Measurements from ENCODE around the gene SBNO2. TPM values are rescaled to one million over a fixed set of nuclear protein-coding genes. Genes with fewer than 3 reads are reported as not detected.

The SBNO2 gene
- total and polyA plus RNA-seq, 2 donors (not counting 3 experiments of a cell fraction or from before 2014, with no cell fraction given) = 31.4 to 65.7 TPM

DNA sequence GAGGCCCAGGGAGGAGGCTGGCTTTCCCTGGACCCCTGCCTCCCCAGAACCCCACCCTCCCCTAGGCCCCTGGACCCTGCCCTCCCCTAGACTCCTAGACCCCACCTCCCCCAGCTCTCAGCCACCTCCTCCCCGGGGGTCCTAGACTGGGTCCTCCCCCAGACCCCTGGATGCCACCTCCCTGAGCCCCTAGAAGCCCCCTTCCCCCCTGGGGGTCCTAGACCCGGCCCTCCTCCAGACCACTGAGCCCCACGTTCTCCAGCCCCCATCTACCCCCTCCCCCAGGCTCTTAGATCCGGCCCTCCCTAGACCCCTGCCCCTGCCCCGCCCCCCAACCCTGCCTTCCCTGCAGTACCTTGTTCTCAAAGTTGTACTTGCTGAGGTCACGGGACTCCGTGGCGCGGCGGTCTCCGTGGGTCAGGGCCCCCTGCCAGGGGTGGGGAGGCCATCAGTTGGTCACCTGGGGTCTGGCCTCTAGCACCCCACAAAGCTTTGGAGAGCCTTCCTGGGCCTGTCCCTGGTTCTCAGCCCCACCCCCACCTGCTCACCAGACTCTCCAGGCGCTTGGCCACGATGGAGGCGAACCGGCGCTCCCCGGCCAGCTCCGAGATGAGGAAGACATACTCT, 62.3 kb downstream of the SBNO2 start:
- no peak for FAIRE-seq
- Histone ChIP-seq H2AFZ (ENCODE audit: low read depth, low read length) (no peak overlapping the region), H3K79me2 (ENCODE audit: control insufficient read depth, insufficient read depth, low read length) (peaks cover under 1% of the 10 kb centered on the region), H3K4me1 (ENCODE audit: control insufficient read depth, extremely low read depth, insufficient read depth, low read length) (peaks cover 5% of the 10 kb centered on the region), H3K27me3 (ENCODE audit: control insufficient read depth in 2 of 2, insufficient read depth in 2 of 2, low read length in 2 of 2) (no peaks in the 10 kb centered on the region), H3K36me3 (ENCODE audit: control insufficient read depth in 2 of 2, extremely low read depth in 1 of 2, insufficient read depth in 2 of 2, low read length in 2 of 2) (peaks cover 9 to 39% of the 10 kb centered on the region in 2 experiments), H3K4me3 (replicated peaks in 1 of 3; ENCODE audit: insufficient read depth in 1 of 3, low read depth in 1 of 3, low read length in 3 of 3) (no peak overlapping the region), H3K27ac (ENCODE audit: insufficient read depth, low read depth, low read length) (no peak overlapping the region), H3K9me3 (replicated peaks; ENCODE audit: control insufficient read depth, insufficient read depth, low read length) (no peaks in the 10 kb centered on the region), H4K20me1 (replicated peaks; ENCODE audit: control insufficient read depth, extremely low read depth, insufficient read depth, low read length) (no peaks in the 10 kb centered on the region), H3K9ac (replicated peaks; ENCODE audit: extremely low read depth, insufficient read depth, low read length) (no peak overlapping the region), H3K9me1 (replicated peaks; ENCODE audit: control insufficient read depth, extremely low read depth, insufficient read depth, low read length) (no peaks in the 10 kb centered on the region), H3K4me2 (ENCODE audit: insufficient read depth, low read length) (no peak overlapping the region)
- dilution Hi-C loops (cut with MboI; ENCODE audit: extremely low pct_ligation_motif_present, low sequenced_read_pairs) = no loop called here
- ChIA-PET CTCF (interaction anchor here (4.4 kb wide), 1 partner anchor 82 kb away, joined by 80 read pairs; no protein-coding TSS in a partner anchor), POLR2A (interaction anchor here (0.6 kb wide), 1 partner anchor 83 kb away, joined by 3 read pairs; no protein-coding TSS in a partner anchor)
- BruUV-seq (replicated peaks) = no TSS peak
- intact Hi-C loops (cut with micrococcal nuclease) = loop anchor here (2.0 to 5.0 kb wide), 2 partner anchors 81 to 129 kb away; partner anchors contain the start of gene ATP5F1D
- no peak for DNase-seq (ENCODE audit: low read depth, low spot score)
- TF ChIP-seq, protein P1, sequence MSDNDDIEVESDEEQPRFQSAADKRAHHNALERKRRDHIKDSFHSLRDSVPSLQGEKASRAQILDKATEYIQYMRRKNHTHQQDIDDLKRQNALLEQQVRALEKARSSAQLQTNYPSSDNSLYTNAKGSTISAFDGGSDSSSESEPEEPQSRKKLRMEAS (IDR thresholded peaks at IDR 0.05; ENCODE audit: insufficient read depth, insufficient read length) = no peak
- TF ChIP-seq MYC (IDR thresholded peaks at IDR 0.05; ENCODE audit: low read depth, low read length) (no peak), GATA2 (IDR thresholded peaks at IDR 0.05; ENCODE audit: insufficient read depth, insufficient read length, low read depth, low read length) (no peak), JUN (IDR thresholded peaks at IDR 0.05; ENCODE audit: borderline replicate concordance, insufficient read depth, insufficient read length, low read depth) (no peak)

DNA sequence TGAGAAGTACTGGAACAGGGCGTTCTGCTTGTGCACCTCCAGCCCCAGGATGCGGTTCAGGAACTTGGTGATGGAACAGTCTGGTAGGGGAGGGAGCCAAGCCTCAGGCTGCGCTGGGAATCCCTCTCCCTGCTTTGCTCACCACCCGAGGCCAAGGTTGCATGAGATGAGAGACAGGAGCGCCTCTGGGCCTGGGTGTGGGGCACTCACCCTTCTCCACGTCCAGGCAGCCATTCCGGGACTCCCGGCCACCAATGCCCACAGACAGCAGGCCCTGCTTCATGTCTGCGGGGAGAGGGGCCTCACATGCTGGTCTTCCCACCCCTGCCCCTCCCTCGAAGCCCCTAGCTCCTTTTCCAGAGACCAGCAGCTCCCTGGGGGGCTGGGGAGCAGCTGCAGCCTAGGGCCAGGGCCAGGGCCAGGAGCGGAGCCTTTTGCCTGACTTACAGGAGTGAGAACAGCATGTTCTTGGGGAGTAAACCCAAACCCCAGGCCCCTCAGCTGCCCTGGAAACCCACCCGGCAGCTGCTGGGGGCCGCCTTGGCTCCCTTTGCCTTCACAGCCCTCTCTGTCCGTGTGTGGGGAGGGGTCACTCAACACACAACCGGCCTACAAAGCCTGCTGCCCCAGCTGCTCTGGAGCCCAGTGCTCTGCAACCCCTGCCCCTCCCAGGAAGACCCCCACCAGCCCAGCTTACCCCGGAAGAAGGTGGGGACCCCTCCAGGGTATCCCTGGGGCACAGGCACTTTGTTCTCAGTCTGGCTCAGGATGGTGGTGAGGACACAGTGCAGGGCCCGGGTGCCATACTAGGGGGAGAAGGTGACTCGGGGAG, 63.0 kb downstream of the SBNO2 start:
- POLR2A ChIA-PET = interaction anchor here (0.6 kb wide), 1 partner anchor 82 kb away, joined by 3 read pairs; no protein-coding TSS in a partner anchor
- Histone ChIP-seq H3K79me2 (ENCODE audit: control insufficient read depth, insufficient read depth, low read length) (peaks cover 6% of the 10 kb centered on the region), H3K27me3 (ENCODE audit: control insufficient read depth in 2 of 2, insufficient read depth in 2 of 2, low read length in 2 of 2) (no peaks in the 10 kb centered on the region), H3K4me2 (ENCODE audit: insufficient read depth, low read length) (no peak overlapping the region), H3K9me3 (replicated peaks; ENCODE audit: control insufficient read depth, insufficient read depth, low read length) (no peaks in the 10 kb centered on the region), H3K9ac (replicated peaks; ENCODE audit: extremely low read depth, insufficient read depth, low read length) (no peak overlapping the region), H3K36me3 (ENCODE audit: control insufficient read depth in 2 of 2, extremely low read depth in 1 of 2, insufficient read depth in 2 of 2, low read length in 2 of 2) (peaks cover 11 to 42% of the 10 kb centered on the region in 2 experiments), H3K9me1 (replicated peaks; ENCODE audit: control insufficient read depth, extremely low read depth, insufficient read depth, low read length) (no peaks in the 10 kb centered on the region), H2AFZ (ENCODE audit: low read depth, low read length) (no peak overlapping the region), H3K4me1 (ENCODE audit: control insufficient read depth, extremely low read depth, insufficient read depth, low read length) (peaks cover 5% of the 10 kb centered on the region), H3K4me3 (replicated peaks in 1 of 3; ENCODE audit: insufficient read depth in 1 of 3, low read depth in 1 of 3, low read length in 3 of 3) (no peak overlapping the region), H3K27ac (ENCODE audit: insufficient read depth, low read depth, low read length) (no peak overlapping the region), H4K20me1 (replicated peaks; ENCODE audit: control insufficient read depth, extremely low read depth, insufficient read depth, low read length) (no peaks in the 10 kb centered on the region)
- dilution Hi-C loops (cut with MboI; ENCODE audit: extremely low pct_ligation_motif_present, low sequenced_read_pairs) = no loop called here
- CTCF ChIA-PET = interaction anchor here (4.4 kb wide), 1 partner anchor 82 kb away, joined by 80 read pairs; no protein-coding TSS in a partner anchor
- intact Hi-C loops (cut with micrococcal nuclease) = loop anchor here (5.0 kb wide), 1 partner anchor 81 kb away; no protein-coding TSS in a partner anchor
- DNase-seq (ENCODE audit: low read depth, low spot score) (no peak), FAIRE-seq (no peak)
- no TSS peak for BruUV-seq (replicated peaks)
- TF ChIP-seq MYC (IDR thresholded peaks at IDR 0.05; ENCODE audit: low read depth, low read length) = no peak
- TF ChIP-seq, protein P2, sequence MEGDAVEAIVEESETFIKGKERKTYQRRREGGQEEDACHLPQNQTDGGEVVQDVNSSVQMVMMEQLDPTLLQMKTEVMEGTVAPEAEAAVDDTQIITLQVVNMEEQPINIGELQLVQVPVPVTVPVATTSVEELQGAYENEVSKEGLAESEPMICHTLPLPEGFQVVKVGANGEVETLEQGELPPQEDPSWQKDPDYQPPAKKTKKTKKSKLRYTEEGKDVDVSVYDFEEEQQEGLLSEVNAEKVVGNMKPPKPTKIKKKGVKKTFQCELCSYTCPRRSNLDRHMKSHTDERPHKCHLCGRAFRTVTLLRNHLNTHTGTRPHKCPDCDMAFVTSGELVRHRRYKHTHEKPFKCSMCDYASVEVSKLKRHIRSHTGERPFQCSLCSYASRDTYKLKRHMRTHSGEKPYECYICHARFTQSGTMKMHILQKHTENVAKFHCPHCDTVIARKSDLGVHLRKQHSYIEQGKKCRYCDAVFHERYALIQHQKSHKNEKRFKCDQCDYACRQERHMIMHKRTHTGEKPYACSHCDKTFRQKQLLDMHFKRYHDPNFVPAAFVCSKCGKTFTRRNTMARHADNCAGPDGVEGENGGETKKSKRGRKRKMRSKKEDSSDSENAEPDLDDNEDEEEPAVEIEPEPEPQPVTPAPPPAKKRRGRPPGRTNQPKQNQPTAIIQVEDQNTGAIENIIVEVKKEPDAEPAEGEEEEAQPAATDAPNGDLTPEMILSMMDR (IDR thresholded peaks at IDR 0.05; ENCODE audit: extremely low read depth in 1 of 2, insufficient read depth in 1 of 2, low read depth in 1 of 2, low read length in 2 of 2) = no peak
- TF ChIP-seq JUN (IDR thresholded peaks at IDR 0.05; ENCODE audit: borderline replicate concordance, insufficient read depth, insufficient read length, low read depth) = no peak
- TF ChIP-seq POLR2A (IDR thresholded peaks at IDR 0.05; ENCODE audit: low read depth, low read length) = no peak
- TF ChIP-seq EZH2 (IDR thresholded peaks at IDR 0.05; ENCODE audit: borderline replicate concordance, low read depth, low read length, severe bottlenecking) = no peak
- TF ChIP-seq POLR2AphosphoS5 (IDR thresholded peaks at IDR 0.05; ENCODE audit: insufficient read depth, low read depth, low read length) = no peak
- TF ChIP-seq FOS (IDR thresholded peaks at IDR 0.05; ENCODE audit: borderline replicate concordance, insufficient read depth, low read length) = no peak
- TF ChIP-seq, protein P1 (IDR thresholded peaks at IDR 0.05; ENCODE audit: insufficient read depth, insufficient read length) = no peak
- no peak for TF ChIP-seq GATA2 (IDR thresholded peaks at IDR 0.05; ENCODE audit: insufficient read depth, insufficient read length, low read depth, low read length)

Data from endothelial cell of umbilical vein (primary cell).